Nasal cavity respiratory epithelium epithelial cell of viscerocranial mucosa (primary cell): Measurements from ENCODE around the gene SPACA1. TPM values are rescaled to one million over a fixed set of nuclear protein-coding genes. Genes with fewer than 3 reads are reported as not detected.

Source experiments
- total RNA-seq: library from RNA; depleted of rRNA; stranded (reverse); fragments of >200 nt; gene quantifications from 2 replicates; pipeline ENCODE4 v1.2.3, GENCODE V29; 2014

SPACA1 gene, protein sequence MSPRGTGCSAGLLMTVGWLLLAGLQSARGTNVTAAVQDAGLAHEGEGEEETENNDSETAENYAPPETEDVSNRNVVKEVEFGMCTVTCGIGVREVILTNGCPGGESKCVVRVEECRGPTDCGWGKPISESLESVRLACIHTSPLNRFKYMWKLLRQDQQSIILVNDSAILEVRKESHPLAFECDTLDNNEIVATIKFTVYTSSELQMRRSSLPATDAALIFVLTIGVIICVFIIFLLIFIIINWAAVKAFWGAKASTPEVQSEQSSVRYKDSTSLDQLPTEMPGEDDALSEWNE
- not detected in 2 replicates for total RNA-seq

DNA sequence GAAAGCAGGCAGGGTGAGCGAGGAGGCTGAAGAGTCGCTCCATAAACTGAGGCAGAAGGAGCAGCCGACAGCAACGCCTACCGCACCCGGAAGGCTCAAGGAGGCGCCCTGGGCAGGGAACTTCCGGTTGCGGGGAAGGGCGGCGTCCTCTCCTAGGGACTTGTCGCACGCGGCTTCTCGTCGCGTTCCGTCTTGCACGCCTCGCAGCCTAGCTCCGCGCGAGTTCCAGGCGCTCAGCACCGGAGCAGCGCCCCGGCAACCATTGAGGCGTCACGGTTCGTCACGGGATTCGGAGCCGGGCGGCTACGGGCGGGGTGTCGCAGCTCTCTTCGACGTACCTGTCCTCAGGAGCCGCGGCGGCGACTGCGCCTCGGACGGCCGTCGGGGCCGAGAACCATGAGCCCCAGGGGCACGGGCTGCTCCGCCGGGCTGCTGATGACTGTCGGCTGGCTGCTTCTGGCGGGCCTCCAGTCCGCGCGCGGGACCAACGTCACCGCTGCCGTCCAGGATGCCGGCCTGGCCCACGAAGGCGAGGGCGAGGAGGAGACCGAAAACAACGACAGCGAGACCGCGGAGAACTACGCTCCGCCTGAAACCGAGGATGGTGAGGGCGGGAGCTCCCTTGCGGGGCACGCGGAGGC lies at the start of gene SPACA1:
TSS of gene SPACA1 (plus strand) at position 332 of the 641 bp plus-strand sequence. CDS start at position 397, 65 bp downstream.

Other genes starting within 250 kb of the SPACA1 start
- not detected in 2 replicates for gene CNR1, start 118.5 kb downstream of the SPACA1 start, total RNA-seq